Neural cell (in vitro differentiated cells): Measurements from ENCODE around the gene HS6ST2. TPM values are rescaled to one million over a fixed set of nuclear protein-coding genes. Genes with fewer than 3 reads are reported as not detected.

Experiments used
- H2AFZ ChIP-seq: fragments of 200-600, 300-800 bp; sonication (generic), shearing (Covaris generic); 2 replicates; pipeline ENCODE4 v1.6.0; 2014; ENCODE audit warnings: low read depth, mild to moderate bottlenecking, antibody characterized with exemption, low read length, moderate library complexity
- H3F3A ChIP-seq: fragments of 200-600 bp; shearing (Covaris generic); 2 replicates; pipeline ENCODE4 v1.6.1; 2016; ENCODE audit warnings: mild to moderate bottlenecking, moderate library complexity, mixed read lengths, antibody characterized with exemption, low read length; ENCODE audit not compliant: insufficient read depth, poor library complexity, severe bottlenecking
- H3K27ac ChIP-seq: fragments of 200-600, 300-800 bp; sonication (generic), shearing (Covaris generic); 2 replicates; pipeline ENCODE4 v1.5.1; 2014; ENCODE audit warnings: mild to moderate bottlenecking, low read length, moderate library complexity
- H3K27me3 ChIP-seq: fragments of 300-800, 200-600 bp; sonication (generic), shearing (Covaris generic); 2 replicates; pipeline ENCODE4 v1.6.0; 2014; ENCODE audit warnings: mild to moderate bottlenecking, low read depth, low read length, moderate library complexity; ENCODE audit not compliant: insufficient read depth
- H3K36me3 ChIP-seq: fragments of 300-800, 200-600 bp; sonication (generic), shearing (Covaris generic); 2 replicates; pipeline ENCODE4 v1.5.1; 2014; ENCODE audit warnings: mild to moderate bottlenecking, antibody characterized with exemption, low read length, moderate library complexity; ENCODE audit not compliant: insufficient read depth
- H3K4me2 ChIP-seq: fragments of 300-800, 200-600 bp; sonication (generic), shearing (Covaris generic); 2 replicates; pipeline ENCODE4 v1.6.0; 2014; ENCODE audit warnings: mild to moderate bottlenecking, low read length
- H3K4me3 ChIP-seq: fragments of 300-800, 200-600 bp; sonication (generic), shearing (Covaris generic); 2 replicates; pipeline ENCODE4 v1.5.1; 2014; ENCODE audit warnings: mild to moderate bottlenecking, low read length, moderate library complexity
- H3K79me2 ChIP-seq: fragments of 200-600 bp; shearing (Covaris generic); replicated peaks from 2 replicates; pipeline ENCODE4 v1.6.0; 2014; ENCODE audit warnings: mild to moderate bottlenecking, low read length, moderate library complexity; ENCODE audit not compliant: insufficient read depth
- H3K9ac ChIP-seq: fragments of 300-800, 200-600 bp; sonication (generic), shearing (Covaris generic); 2 replicates; pipeline ENCODE4 v1.6.1; 2016; ENCODE audit warnings: mild to moderate bottlenecking, low read length, mixed read lengths
- H3K9me2 ChIP-seq: fragments of 200-600 bp; shearing (Covaris generic); 2 replicates; pipeline ENCODE4 v1.6.1; 2016; ENCODE audit warnings: mild to moderate bottlenecking, low read length, mixed read lengths; ENCODE audit not compliant: insufficient read depth
- H3K9me3 ChIP-seq: fragments of 200-600, 300-800 bp; sonication (generic), shearing (Covaris generic); 2 replicates; pipeline ENCODE4 v1.6.1; 2016; ENCODE audit warnings: mild to moderate bottlenecking, mixed run types, low read length, moderate library complexity, mixed read lengths
- H4K20me1 ChIP-seq: fragments of 200-600 bp; shearing (Covaris generic); 2 replicates; pipeline ENCODE4 v1.6.1; 2016; ENCODE audit warnings: mild to moderate bottlenecking, mixed run types; ENCODE audit not compliant: insufficient read depth
- CTCF ChIP-seq: fragments of 450-650 bp; IDR thresholded peaks from 2 replicates; pipeline ENCODE4 v1.5.1; 2014; ENCODE audit warnings: antibody characterized with exemption, mild to moderate bottlenecking, moderate library complexity; ENCODE audit not compliant: poor library complexity, severe bottlenecking
- EP300 ChIP-seq: fragments of 450-650 bp; conservative IDR thresholded peaks from 2 replicates; pipeline ENCODE4 v1.6.1; 2014; ENCODE audit warnings: antibody characterized with exemption, mild to moderate bottlenecking, moderate library complexity; ENCODE audit not compliant: poor library complexity, severe bottlenecking
- EZH2 ChIP-seq: fragments of 200-600, 300-800 bp; shearing (Covaris generic), sonication (generic); IDR thresholded peaks from 2 replicates; pipeline ENCODE4 v1.6.1; 2014; ENCODE audit warnings: antibody characterized with exemption, low read length, borderline replicate concordance, mild to moderate bottlenecking; ENCODE audit not compliant: insufficient read depth, poor library complexity, severe bottlenecking
- MXI1 ChIP-seq: fragments of 450-650 bp; conservative IDR thresholded peaks from 2 replicates; pipeline ENCODE4 v1.6.1; 2014; ENCODE audit warnings: antibody characterized with exemption, mild to moderate bottlenecking; ENCODE audit not compliant: poor library complexity, severe bottlenecking
- POLR2AphosphoS5 ChIP-seq: IDR thresholded peaks from 2 replicates; pipeline ENCODE4 v1.6.1; 2012
- RAD21 ChIP-seq: fragments of 450-650 bp; conservative IDR thresholded peaks from 2 replicates; pipeline ENCODE4 v1.6.1; 2014; ENCODE audit warnings: antibody characterized with exemption, mild to moderate bottlenecking, moderate library complexity
- REST ChIP-seq: IDR thresholded peaks from 2 replicates; pipeline ENCODE4 v1.6.1; 2012; ENCODE audit warnings: borderline replicate concordance
- SMC3 ChIP-seq: fragments of 450-650 bp; conservative IDR thresholded peaks from 2 replicates; pipeline ENCODE4 v1.6.1; 2014; ENCODE audit warnings: antibody characterized with exemption, mild to moderate bottlenecking, moderate library complexity; ENCODE audit not compliant: poor library complexity
- TAF1 ChIP-seq: IDR thresholded peaks from 2 replicates; pipeline ENCODE4 v1.6.1; 2012; ENCODE audit warnings: low read depth
- polyA plus RNA-seq: library from polyadenylated mRNA; depleted of rRNA; stranded (reverse); fragments of >200 nt; gene quantifications from 2 replicates; pipeline ENCODE4 v1.2.3, GENCODE V29; 2014

HS6ST2 gene
- polyA plus RNA-seq, 1 donor from 2014 or later = 43.0 TPM

- H3K9me3 ChIP-seq = no peaks in the 10 kb centered on the region
- H3K9ac ChIP-seq = no peak overlapping the region
- no peaks in the 10 kb centered on the region for H4K20me1 ChIP-seq
- H3K27ac ChIP-seq = no peak overlapping the region
- no peak overlapping the region for H3K4me2 ChIP-seq
- no peaks in the 10 kb centered on the region for H3K27me3 ChIP-seq
- H3K9me2 ChIP-seq = no peaks in the 10 kb centered on the region
- H3K4me3 ChIP-seq = no peak overlapping the region
- H3K79me2 ChIP-seq = no peaks in the 10 kb centered on the region
- no peaks in the 10 kb centered on the region for H3F3A ChIP-seq
- H3K36me3 ChIP-seq = no peaks in the 10 kb centered on the region
- no peak overlapping the region for H2AFZ ChIP-seq
- no peak for TF ChIP-seq SMC3
- TF ChIP-seq CTCF = no peak
- no peak for TF ChIP-seq POLR2AphosphoS5
- no peak for TF ChIP-seq EP300
- TF ChIP-seq RAD21 = no peak
- no peak for TF ChIP-seq TAF1
- TF ChIP-seq MXI1 = no peak
- no peak for TF ChIP-seq REST
- TF ChIP-seq EZH2 = no peak
Observed at GRCh38 chrX:132999209-132999608, 40.8 kb upstream of the HS6ST2 start.

DNA sequence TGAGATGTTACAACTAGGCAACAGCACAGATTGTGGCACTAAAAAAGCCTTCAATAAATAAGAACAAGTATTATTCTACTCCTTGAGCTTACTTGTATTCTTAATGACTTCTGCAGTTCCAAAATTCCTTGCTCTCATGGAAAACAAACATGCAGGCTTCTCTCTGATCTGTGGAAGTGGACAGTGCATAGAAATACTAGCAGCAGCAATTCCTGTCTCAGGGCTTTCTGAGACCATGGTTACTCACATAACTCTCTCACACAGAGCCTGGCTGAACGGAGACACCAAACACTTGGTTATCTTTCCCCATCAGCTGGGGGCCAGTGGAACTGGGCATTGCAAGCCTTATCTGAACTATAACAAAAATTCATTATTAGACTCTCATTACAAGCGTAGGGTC is 32.4 kb upstream of the HS6ST2 start:
- H3K27me3 ChIP-seq = no peaks in the 10 kb centered on the region
- H3F3A ChIP-seq = no peaks in the 10 kb centered on the region
- no peaks in the 10 kb centered on the region for H4K20me1 ChIP-seq
- no peak overlapping the region for H3K9ac ChIP-seq
- no peak overlapping the region for H2AFZ ChIP-seq
- H3K36me3 ChIP-seq = no peaks in the 10 kb centered on the region
- no peak overlapping the region for H3K4me3 ChIP-seq
- no peaks in the 10 kb centered on the region for H3K9me3 ChIP-seq
- H3K9me2 ChIP-seq = no peaks in the 10 kb centered on the region
- no peaks in the 10 kb centered on the region for H3K79me2 ChIP-seq
- H3K27ac ChIP-seq = no peak overlapping the region
- TF ChIP-seq EP300 (no peak), RAD21 (no peak), TAF1 (no peak), REST (no peak), SMC3 (no peak), MXI1 (no peak), EZH2 (no peak), POLR2AphosphoS5 (no peak), CTCF (no peak)
- H3K4me2 ChIP-seq = no peak overlapping the region
